Stimulated activated CD4-positive, alpha-beta T cell treated with anti-CD3 and anti-CD28 coated beads, Interleukin-12 subunit alpha, Interleukin-12 subunit beta, amount 100 ng/mL, for 4 hours (primary cell): ENCODE data around the gene RIC1.
"Not testable (repeated sequence)": the region's sequence is repeated elsewhere in the genome, so short reads cannot be mapped to it uniquely, and the experiment has no call there.

ENCODE experiments used
- DNase-seq: peaks from one replicate; pipeline ENCODE4 v3.0.0-alpha.2; 2020

The RIC1 gene

GRCh38 chr9:5789489-5789888 lies 160.6 kb downstream of the RIC1 start:
- no peak for DNase-seq

DNA sequence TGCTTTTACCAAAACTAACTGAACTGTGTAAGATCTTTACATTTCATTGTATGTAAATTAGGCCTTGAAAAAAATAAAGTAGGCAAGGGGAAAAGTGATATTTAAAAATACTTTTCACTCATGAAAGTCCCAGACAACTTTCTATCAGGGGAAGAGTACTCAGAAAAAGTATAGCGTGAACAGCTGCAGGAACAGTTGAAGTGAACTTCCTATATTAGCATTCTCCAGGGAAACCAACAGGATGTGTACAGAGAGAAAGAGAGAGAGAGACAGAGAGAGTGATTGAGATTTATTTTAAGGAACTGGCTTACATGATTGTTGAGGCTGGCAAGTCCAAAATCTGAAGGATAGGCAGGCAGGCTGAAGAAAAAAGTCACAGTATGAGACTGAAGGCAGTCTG lies 162.0 kb downstream of the RIC1 start:
- DNase-seq: no peak

DNA sequence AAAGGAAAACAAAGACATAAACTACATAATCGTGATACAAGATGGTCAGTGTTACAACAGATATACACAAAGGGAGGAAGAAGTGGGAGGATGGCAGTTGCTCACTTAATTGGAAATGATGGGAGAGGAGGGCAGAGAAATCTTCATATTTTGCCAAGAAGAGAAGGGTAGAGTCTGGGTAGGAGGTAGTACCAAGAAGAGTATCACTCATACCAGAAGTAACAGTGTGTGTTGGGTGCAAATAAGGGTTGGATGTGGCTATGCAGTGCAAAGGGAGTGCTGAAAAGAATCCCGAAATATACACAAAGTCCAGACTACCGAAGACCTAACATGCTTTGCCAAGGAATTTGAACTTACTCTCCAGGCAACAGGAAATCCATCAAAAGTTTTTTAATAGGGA lies 163.0 kb downstream of the RIC1 start:
- no peak for DNase-seq

DNA sequence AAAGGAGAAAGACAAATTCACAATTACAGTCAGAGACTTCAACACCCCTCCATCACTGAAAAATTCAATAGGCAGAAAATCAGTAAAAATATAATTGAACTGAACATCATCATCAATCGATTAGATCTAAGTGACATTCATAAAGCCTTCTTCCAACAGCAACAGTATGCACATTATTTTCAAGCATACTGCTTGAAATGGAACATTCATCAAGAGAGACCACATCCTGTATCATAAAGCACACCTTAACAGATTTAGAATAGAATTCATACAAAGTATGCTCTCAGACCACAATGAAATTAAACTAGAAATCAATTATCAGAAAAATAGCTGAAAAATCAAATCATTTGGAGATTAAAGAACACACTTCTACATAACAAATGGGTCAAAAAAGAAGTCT lies 164.9 kb downstream of the RIC1 start:
- no peak for DNase-seq

DNA sequence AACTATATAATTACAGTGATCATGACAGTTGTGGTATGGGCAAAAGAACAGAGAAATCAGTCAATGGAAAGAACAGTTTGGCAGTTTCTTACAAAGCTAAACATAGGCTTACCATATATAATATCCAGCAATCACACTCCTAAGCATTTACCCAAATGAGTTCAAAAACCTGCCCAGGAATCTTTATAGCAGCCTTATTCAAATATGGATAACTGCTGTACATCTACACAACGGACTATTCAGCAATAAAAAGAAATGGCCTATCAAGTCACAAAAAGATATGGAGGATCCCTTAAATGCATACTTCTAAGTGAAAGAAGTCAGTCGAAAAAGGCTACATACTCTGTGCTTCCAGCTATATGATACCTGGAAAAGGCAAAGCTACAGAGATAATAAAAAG lies 167.4 kb downstream of the RIC1 start:
- DNase-seq: no peak

DNA sequence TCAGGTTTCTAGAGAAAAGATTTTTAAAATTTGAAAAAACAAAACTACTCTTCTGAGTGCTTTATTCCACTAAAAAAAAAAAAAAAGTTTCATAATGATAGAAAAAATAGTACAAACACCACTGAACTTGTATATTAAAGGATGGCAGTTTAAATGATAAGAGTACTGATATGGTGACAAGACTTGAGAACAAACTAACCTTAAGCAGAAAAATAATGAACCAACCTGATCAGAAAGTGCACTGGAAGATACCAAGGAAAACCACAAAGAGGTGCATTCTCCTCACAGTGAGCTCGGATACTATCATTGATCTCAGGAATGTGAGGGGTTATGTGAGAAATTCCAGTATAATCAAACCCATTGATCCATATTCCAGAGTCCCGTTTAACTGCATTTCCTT lies 169.7 kb downstream of the RIC1 start:
- no peak for DNase-seq

- DNase-seq: no peak
These were observed 170.4 kb downstream of the RIC1 start for GRCh38 chr9:5799314-5799713.

DNA sequence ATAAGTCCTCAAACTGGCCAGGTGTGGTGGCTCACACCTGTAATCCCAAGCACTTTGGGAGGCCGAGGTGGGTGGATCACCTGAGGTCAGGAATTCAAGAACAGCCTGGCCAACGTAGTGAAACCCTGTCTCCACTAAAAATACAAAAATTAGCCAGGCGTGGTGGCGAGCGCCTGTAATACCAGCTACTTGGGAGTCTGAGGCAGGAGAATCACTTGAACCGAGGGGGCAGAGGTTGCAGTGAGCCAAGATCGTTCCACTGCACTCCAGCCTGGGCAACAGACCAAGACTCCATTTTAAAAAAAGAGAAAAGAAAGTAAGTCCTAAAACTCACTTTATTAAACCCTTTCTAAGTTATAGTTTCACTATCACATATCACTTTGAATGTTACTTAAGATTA lies 171.5 kb downstream of the RIC1 start:
- DNase-seq: not testable (repeated sequence)

- DNase-seq: no peak
These were observed 172.2 kb downstream of the RIC1 start for GRCh38 chr9:5800969-5801738.

DNA sequence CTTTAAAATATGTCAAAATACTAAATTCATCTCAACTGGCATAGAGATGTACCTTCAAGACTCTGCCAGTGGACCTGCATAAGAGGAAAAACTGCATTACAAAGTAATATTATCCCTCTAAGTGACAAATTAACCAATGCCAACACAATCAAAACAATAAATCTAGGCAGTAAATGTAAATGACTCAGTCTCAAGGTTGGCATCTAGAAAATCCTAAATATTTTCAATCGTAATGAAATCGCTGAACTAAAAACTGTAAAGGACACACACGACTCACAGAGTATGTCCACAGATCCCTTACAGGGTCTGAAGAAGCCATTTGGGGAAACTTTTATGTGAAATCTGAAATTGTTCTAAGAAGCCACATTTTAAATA lies 172.8 kb downstream of the RIC1 start:
- DNase-seq: no peak

GRCh38 chr9:5805478-5805877 lies 176.6 kb downstream of the RIC1 start:
- DNase-seq: no peak

DNA sequence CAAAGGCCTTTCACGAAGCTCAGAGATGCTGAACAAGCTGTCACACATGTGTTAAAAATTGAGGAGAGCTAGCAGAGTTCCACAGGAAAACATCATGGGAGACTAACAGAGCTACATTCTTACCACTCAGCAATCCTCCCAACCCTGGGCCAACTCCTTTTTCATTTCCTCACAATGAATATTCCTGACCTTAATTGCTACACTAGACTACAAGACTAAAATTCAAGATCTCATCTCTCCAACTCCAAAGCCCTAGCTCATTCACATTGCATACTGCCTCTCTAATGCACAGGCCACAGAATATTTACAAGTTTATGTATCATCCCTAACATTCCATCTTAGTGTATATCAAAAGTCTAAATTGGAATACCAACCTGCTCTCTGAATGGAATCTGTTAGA lies 182.8 kb downstream of the RIC1 start:
- no peak for DNase-seq

DNA sequence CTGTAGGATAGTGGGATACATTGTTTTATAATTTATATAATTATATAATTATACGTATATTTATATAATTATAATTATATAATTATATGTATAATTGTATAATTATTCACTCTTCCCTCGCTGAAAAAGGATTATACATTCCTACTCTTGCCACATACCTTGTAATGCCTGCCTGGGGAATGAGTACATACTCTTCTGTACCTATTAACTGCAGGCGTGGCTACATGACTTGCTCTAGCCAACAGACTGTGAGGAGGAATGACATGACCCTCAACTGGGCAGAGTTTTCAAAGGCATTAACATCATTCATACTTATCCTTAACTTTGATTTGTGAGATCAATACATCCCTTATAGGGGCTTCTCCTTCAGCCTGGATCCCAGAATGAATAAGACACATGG lies 184.9 kb downstream of the RIC1 start:
- DNase-seq: no peak

- no peak for DNase-seq
These were observed 186.6 kb downstream of the RIC1 start for GRCh38 chr9:5815461-5815860.

- no peak for DNase-seq
These were observed 189.0 kb downstream of the RIC1 start for GRCh38 chr9:5817862-5818261.

GRCh38 chr9:5818424-5819142 lies 189.7 kb downstream of the RIC1 start:
- no peak for DNase-seq

DNA sequence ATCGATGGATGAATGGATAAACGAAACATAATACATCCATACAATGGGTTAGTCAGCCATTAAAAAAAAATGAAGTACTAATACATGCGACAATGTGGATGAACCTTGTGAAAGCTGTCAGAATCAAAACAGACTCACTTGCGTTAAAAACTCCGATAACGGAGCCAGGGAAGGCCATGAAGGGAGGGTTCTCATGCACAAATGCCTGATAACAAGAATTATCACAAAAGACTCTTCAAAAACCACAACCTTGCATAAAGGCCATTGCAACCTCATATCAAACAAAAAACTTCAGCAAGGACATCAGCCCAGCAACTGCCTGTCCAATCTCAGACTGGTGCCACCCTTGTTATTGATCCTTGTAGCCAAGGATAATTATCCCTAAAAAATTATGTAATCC lies 190.3 kb downstream of the RIC1 start:
- no peak for DNase-seq

DNA sequence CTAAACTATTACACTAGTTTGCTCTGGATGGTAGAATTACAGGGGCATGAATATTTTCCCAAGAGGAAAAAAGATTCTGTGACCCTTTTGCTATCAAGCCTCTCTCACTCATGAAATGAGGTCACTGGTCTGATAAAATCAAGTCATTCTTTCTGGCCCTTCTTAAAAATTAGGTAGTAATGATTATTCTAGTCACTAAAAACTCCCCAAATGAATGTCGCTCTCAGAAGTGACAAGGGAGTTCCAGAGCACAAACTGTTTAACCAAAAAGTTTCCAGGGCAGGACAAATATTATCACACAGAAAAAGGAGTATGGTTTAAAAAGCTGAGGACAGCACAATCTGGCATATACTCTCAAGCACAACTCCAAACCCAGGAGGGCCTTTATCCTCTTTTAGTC lies 191.5 kb downstream of the RIC1 start:
- DNase-seq: no peak

GRCh38 chr9:5825223-5825622 lies 196.3 kb downstream of the RIC1 start:
- DNase-seq: no peak
